CD4-positive, alpha-beta memory T cell (primary cell): ENCODE results near the gene EFHD2. TPM values are rescaled to one million over a fixed set of nuclear protein-coding genes. Genes with fewer than 3 reads are reported as not detected.

ENCODE experiments used
- CTCF ChIA-PET: fragments of 350-600 bp; sonication (Branson Sonifier 250); formaldehyde crosslinking; loops from one replicate; lab custom pipeline; 2021; ENCODE audit warnings: inconsistent platforms; ENCODE audit not compliant: partially characterized antibody; lab: Charles Lee
- POLR2A ChIA-PET: fragments of 350-600 bp; sonication (Branson Sonifier 250); formaldehyde crosslinking; loops from one replicate; lab custom pipeline; 2021; ENCODE audit not compliant: partially characterized antibody; lab: Charles Lee
- DNase-seq, 5 donors: peaks; one replicate each; pipeline versions ENCODE4 v3.0.0 to v3.0.0-alpha.2; 2020 to 2022; ENCODE audit warnings: mixed read lengths in 1 of 5
- H3K27ac ChIP-seq: one replicate; pipeline ENCODE4 v1.7.0; 2013; ENCODE audit warnings: low read depth, low read length
- H3K27me3 ChIP-seq: 2 replicates; pipeline ENCODE4 v1.7.0; 2013; ENCODE audit warnings: mild to moderate bottlenecking, low read length, moderate library complexity; ENCODE audit not compliant: insufficient read depth
- H3K36me3 ChIP-seq: 2 replicates; pipeline ENCODE4 v1.7.0; 2013; ENCODE audit warnings: mild to moderate bottlenecking, low read length, moderate library complexity; ENCODE audit not compliant: insufficient read depth
- H3K4me1 ChIP-seq: 2 replicates; pipeline ENCODE4 v1.7.0; 2013; ENCODE audit warnings: mild to moderate bottlenecking, low read length, moderate library complexity; ENCODE audit not compliant: insufficient read depth
- H3K4me3 ChIP-seq, 2 donors: one replicate each; pipeline ENCODE4 v1.7.0; 2013; ENCODE audit warnings: low read length in 2 of 2, mild to moderate bottlenecking in 1 of 2
- H3K9me3 ChIP-seq, 2 donors: one replicate each; pipeline ENCODE4 v1.7.0; 2013; ENCODE audit warnings: low read length in 2 of 2, control low read depth in 1 of 2; ENCODE audit not compliant: control insufficient read depth in 1 of 2
- H3K27ac Mint-ChIP-seq, 7 donors: one replicate each; pipeline ENCODE4 v1.8.0; 2020 to 2021; ENCODE audit warnings: mixed read lengths in 7 of 7, mild to moderate bottlenecking in 6 of 7, inconsistent platforms in 3 of 7, moderate library complexity in 3 of 7
- H3K27me3 Mint-ChIP-seq, 2 donors: one replicate each; pipeline ENCODE4 v1.8.0; 2020 to 2021; ENCODE audit warnings: mixed read lengths in 2 of 2
- H3K36me3 Mint-ChIP-seq, 2 donors: one replicate each; pipeline ENCODE4 v1.8.0; 2020 to 2021; ENCODE audit warnings: mixed read lengths in 2 of 2, inconsistent platforms in 1 of 2, mild to moderate bottlenecking in 1 of 2
- H3K4me1 Mint-ChIP-seq, 4 donors: one replicate each; pipeline ENCODE4 v1.8.0; 2020 to 2021; ENCODE audit warnings: mixed read lengths in 4 of 4, mild to moderate bottlenecking in 1 of 4
- H3K4me3 Mint-ChIP-seq, 8 donors: one replicate each; pipeline ENCODE4 v1.8.0; 2020 to 2021; ENCODE audit warnings: mixed read lengths in 8 of 8, mild to moderate bottlenecking in 7 of 8, moderate library complexity in 6 of 8, inconsistent platforms in 3 of 8
- H3K9me3 Mint-ChIP-seq, 8 donors: one replicate each; pipeline ENCODE4 v1.8.0; 2020 to 2021; ENCODE audit warnings: mixed read lengths in 8 of 8, mild to moderate bottlenecking in 5 of 8, inconsistent platforms in 3 of 8, moderate library complexity in 1 of 8
- intact Hi-C: fragments of 100-400 bp; cut with micrococcal nuclease; formaldehyde crosslinking; loops from one replicate; pipeline ENCODE4 v1.15.1; 2023
- polyA plus RNA-seq, 2 donors: library from polyadenylated mRNA; unstranded; fragments of 300-500 nt; fragmentation: Illumina TruSeq; gene quantifications; one replicate each; pipeline ENCODE4 v1.2.3, GENCODE V29; 2021
- total RNA-seq, 2 experiments: library from RNA; stranded (reverse); gene quantifications; one replicate each; pipeline ENCODE4 v1.2.3, GENCODE V29; 2021

EFHD2 gene, protein sequence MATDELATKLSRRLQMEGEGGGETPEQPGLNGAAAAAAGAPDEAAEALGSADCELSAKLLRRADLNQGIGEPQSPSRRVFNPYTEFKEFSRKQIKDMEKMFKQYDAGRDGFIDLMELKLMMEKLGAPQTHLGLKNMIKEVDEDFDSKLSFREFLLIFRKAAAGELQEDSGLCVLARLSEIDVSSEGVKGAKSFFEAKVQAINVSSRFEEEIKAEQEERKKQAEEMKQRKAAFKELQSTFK
- 10 to 100 TPM; 46.4 to 50.3 TPM for total RNA-seq
- 10 to 100 TPM; 58.4 to 66.7 TPM for polyA plus RNA-seq

DNA sequence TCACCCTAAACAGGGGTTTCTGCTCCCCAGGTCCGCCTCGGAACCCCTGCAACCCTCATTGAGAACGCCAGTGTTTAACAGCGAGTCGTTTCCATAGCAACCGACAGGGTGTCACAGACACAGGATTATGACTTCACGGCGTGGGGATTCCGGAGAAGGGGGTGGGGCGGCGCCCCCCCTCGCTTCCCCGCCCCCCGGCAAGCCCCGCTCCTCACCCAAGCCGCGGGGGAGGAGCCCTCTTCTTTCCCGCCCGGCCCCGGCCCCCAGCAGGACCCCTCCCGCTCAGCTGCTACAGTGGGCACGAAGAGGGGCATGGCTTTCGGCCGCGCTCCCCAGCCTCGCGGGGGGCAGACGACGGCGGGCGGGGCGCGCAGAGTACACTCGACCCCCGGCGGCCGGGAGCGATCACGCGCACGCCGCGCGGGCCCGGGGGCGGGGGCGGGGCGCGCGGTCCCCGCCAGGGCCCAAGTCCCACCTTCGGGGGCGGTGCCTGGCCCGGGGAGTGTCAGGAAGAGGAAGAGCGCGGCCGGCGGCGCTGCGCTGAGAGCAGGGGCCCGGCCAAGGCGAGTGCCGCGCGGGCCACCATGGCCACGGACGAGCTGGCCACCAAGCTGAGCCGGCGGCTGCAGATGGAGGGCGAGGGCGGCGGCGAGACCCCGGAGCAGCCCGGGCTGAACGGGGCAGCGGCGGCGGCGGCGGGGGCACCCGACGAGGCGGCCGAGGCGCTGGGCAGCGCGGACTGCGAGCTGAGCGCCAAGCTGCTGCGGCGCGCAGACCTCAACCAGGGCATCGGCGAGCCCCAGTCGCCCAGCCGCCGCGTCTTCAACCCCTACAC, at the start of gene EFHD2:
EFHD2 (plus strand) TSS at position 501 of the 835 bp plus-strand sequence; CDS start at position 585, 84 bp downstream.
- Mint-ChIP-seq H3K4me3 (peak within 1 kb of the TSS; percentile 90 to 95 (median 93)), H3K27me3 (no peaks in the 10 kb centered on the region), H3K4me1 (peaks cover 26 to 74% (median 44%) of the 10 kb centered on the region in 4 donors), H3K9me3 (no peaks in the 10 kb centered on the region), H3K27ac (peak within 1 kb of the TSS; percentile 97 to 99 (median 98)), H3K36me3 (peaks cover 2 to 23% of the 10 kb centered on the region in 2 donors)
- peaks cover 6% of the 10 kb centered on the region for H3K36me3 ChIP-seq
- H3K4me1 ChIP-seq: peaks cover 43% of the 10 kb centered on the region
- peak; percentile 84 to 98 (median 86) for DNase-seq
- no peaks in the 10 kb centered on the region for H3K27me3 ChIP-seq
- ChIA-PET POLR2A (interaction anchor here (0.7 to 6.2 kb wide), 9 partner anchors 8 to 479 kb away, joined by 3 to 38 read pairs (median 4); no protein-coding TSS in a partner anchor), CTCF (interaction anchor here (1.0 kb wide), 1 partner anchor 22 kb away, joined by 4 read pairs; no protein-coding TSS in a partner anchor)
- intact Hi-C loops: loop anchor here (1.0 to 2.0 kb wide), 2 partner anchors 8 to 115 kb away; partner anchors contain the start of gene CASP9
- peak within 1 kb of the TSS; percentile 92 for H3K27ac ChIP-seq
- no peaks in the 10 kb centered on the region for H3K9me3 ChIP-seq
- peak within 1 kb of the TSS; percentile 76 to 94 for H3K4me3 ChIP-seq

DNA sequence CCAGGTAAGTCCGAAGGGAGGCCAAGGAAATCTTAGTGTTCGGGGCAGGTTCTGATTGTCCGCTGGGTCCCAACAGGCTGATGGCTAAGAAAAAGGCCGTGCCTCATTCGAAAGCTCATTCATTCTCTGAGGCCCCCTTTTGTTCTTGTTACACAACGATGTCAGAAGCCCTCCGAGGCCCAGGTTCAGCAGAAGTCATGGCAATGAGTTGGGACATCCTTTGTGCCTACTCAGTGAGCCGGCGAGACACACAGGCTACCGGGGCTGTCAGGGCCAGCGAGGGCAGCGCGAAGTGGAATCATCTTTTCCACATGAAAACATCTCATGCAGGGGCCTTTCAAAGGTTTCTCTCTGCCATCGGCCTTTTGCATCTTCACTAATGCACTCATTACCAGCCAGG, 49.0 kb upstream of the EFHD2 start:
- Mint-ChIP-seq H3K4me1 (peaks cover 0 to 6% (median 3%) of the 10 kb centered on the region in 4 donors), H3K9me3 (no peaks in the 10 kb centered on the region), H3K27ac (no peak overlapping the region), H3K27me3 (no peaks in the 10 kb centered on the region), H3K4me3 (no peak overlapping the region), H3K36me3 (no peaks in the 10 kb centered on the region)
- ChIA-PET POLR2A (no interaction called here), CTCF (interaction anchor here (1.1 to 1.2 kb wide), 2 partner anchors 36 to 71 kb away, joined by 3 read pairs; no protein-coding TSS in a partner anchor)
- H3K27ac ChIP-seq: no peak overlapping the region
- H3K4me3 ChIP-seq: no peak overlapping the region
- no peaks in the 10 kb centered on the region for H3K4me1 ChIP-seq
- no peak for DNase-seq
- H3K27me3 ChIP-seq: no peaks in the 10 kb centered on the region
- H3K9me3 ChIP-seq: no peaks in the 10 kb centered on the region
- intact Hi-C loops: no loop called here
- H3K36me3 ChIP-seq: no peaks in the 10 kb centered on the region

DNA sequence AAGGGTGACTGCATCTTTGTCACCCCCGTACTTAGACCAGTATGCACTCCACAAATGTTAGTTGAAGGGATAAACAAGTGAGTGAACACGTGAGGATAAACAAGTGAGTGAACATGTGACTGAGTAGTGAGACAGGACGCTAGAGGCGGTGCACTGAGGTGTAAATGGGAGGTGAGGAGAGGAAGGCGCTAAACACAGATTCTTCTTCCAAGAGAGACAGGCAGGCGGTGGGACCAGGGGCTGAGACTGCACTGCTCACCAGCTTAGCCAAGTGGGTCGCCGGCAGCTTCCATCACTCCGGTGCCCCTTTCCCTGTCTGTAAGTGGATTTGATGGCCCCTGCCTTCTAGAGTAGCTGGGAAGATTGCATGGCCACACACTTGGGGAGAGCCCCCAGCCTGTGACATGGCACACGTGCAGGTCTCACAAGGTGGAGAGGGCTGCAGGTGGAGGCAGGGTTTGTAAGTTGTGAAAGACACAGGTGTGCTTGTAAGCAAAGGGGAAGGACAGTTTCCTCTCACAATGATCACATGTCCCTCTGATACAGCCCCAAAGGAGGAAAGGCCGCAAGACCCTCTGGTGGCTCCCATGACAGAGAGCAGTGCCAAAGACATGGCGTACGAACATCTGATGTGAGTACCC, 47.5 kb upstream of the EFHD2 start:
- ChIA-PET POLR2A (no interaction called here), CTCF (interaction anchor here (1.1 to 1.2 kb wide), 3 partner anchors 10 to 70 kb away, joined by 3 read pairs; no protein-coding TSS in a partner anchor)
- Histone ChIP-seq H3K27me3 (no peaks in the 10 kb centered on the region), H3K4me3 (no peak overlapping the region), H3K36me3 (no peaks in the 10 kb centered on the region), H3K27ac (no peak overlapping the region), H3K4me1 (no peaks in the 10 kb centered on the region), H3K9me3 (no peaks in the 10 kb centered on the region)
- H3K27ac Mint-ChIP-seq: peak overlapping the region in 1 of 7 donors; percentile 59
- no peaks in the 10 kb centered on the region for H3K9me3 Mint-ChIP-seq
- H3K4me3 Mint-ChIP-seq: no peak overlapping the region
- no peak for DNase-seq
- H3K36me3 Mint-ChIP-seq: no peaks in the 10 kb centered on the region
- intact Hi-C loops: no loop called here
- H3K27me3 Mint-ChIP-seq: no peaks in the 10 kb centered on the region
- H3K4me1 Mint-ChIP-seq: no peaks in the 10 kb centered on the region

DNA sequence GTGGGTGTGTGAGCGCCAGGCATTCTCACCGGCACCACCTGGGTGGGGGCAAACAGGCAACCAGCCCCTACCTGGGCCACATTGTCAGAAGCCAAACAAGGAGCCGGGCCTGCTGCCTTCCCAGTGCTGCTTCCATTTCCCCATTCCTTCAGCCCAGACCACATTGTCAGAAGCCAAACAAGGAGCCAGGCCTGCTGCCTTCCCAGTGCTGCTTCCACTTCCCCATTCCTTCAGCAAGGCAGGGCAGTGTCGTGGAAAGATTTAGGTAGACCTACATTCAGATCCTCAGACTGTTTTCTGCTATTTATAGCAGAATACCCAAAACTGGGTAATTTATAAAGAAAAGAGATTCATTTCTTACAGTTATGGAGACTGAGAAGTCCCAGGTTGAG, 47.0 kb upstream of the EFHD2 start:
- no peak for DNase-seq
- Histone ChIP-seq H3K27ac (no peak overlapping the region), H3K27me3 (no peaks in the 10 kb centered on the region), H3K4me3 (no peak overlapping the region), H3K4me1 (no peaks in the 10 kb centered on the region), H3K9me3 (no peaks in the 10 kb centered on the region), H3K36me3 (no peaks in the 10 kb centered on the region)
- no peaks in the 10 kb centered on the region for H3K36me3 Mint-ChIP-seq
- POLR2A ChIA-PET: no interaction called here
- no peak overlapping the region for H3K4me3 Mint-ChIP-seq
- H3K4me1 Mint-ChIP-seq: no peaks in the 10 kb centered on the region
- intact Hi-C loops: no loop called here
- H3K27me3 Mint-ChIP-seq: no peaks in the 10 kb centered on the region
- CTCF ChIA-PET: interaction anchor here (1.3 kb wide), 1 partner anchor 40 kb away, joined by 6 read pairs; no protein-coding TSS in a partner anchor
- H3K27ac Mint-ChIP-seq: no peak overlapping the region
- no peaks in the 10 kb centered on the region for H3K9me3 Mint-ChIP-seq

DNA sequence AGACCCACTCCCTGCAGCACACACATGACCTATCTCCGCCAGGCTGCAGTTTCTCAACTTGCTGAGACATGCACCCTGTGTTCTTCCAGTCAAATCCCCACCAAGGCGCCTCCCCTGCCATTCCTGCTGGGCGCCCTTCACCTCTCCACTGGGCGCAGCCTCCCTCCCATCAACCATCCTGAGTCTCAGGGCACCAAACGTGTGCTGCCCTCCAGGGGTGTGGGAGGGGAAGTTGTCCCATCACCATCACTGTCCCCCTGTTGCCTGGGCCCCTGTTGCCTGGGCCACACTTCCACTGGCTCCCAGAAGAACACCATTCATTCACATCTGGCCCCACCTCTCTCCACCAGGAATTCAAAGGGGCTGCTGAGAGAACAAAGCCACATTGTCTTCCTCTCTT, 44.9 kb upstream of the EFHD2 start:
- POLR2A ChIA-PET: no interaction called here
- H3K27me3 Mint-ChIP-seq: no peaks in the 10 kb centered on the region

DNA sequence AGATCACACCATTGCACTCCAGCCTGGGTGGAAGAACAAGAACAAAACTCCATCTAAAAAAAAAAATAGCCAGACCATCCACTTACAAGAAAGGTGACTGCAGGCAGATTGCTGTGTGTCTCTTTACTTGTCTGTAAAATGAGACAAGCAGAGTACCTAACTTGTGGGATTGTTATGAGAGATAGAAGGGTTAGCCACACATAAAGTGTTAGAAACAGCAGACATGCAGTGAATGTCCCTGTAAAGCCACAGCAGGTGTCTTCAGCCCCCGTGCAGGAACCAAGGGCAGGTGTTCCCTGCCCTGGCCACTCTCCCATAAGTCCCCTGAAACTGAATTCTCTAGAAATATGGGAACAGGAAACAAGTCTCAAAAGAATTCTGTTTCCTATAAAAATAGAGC, 40.8 kb upstream of the EFHD2 start:
- no peaks in the 10 kb centered on the region for H3K27me3 ChIP-seq
- no peak overlapping the region for H3K4me3 Mint-ChIP-seq
- H3K4me1 Mint-ChIP-seq: no peaks in the 10 kb centered on the region
- no peaks in the 10 kb centered on the region for H3K9me3 ChIP-seq
- no peak overlapping the region for H3K27ac Mint-ChIP-seq
- no peak for DNase-seq
- no peaks in the 10 kb centered on the region for H3K36me3 Mint-ChIP-seq
- H3K4me1 ChIP-seq: no peaks in the 10 kb centered on the region
- no peaks in the 10 kb centered on the region for H3K9me3 Mint-ChIP-seq
- no peak overlapping the region for H3K4me3 ChIP-seq
- intact Hi-C loops: no loop called here
- no peaks in the 10 kb centered on the region for H3K36me3 ChIP-seq
- H3K27ac ChIP-seq: no peak overlapping the region
- ChIA-PET CTCF (no interaction called here), POLR2A (no interaction called here)
- no peaks in the 10 kb centered on the region for H3K27me3 Mint-ChIP-seq

More for the DNA sequence above, 44.9 kb upstream of the EFHD2 start:
- intact Hi-C loops: no loop called here
- Mint-ChIP-seq H3K4me1 (no peaks in the 10 kb centered on the region), H3K9me3 (no peaks in the 10 kb centered on the region), H3K36me3 (no peaks in the 10 kb centered on the region), H3K4me3 (no peak overlapping the region), H3K27ac (no peak overlapping the region)
- H3K36me3 ChIP-seq: no peaks in the 10 kb centered on the region
- no peaks in the 10 kb centered on the region for H3K9me3 ChIP-seq
- H3K27ac ChIP-seq: no peak overlapping the region
- no peaks in the 10 kb centered on the region for H3K4me1 ChIP-seq
- CTCF ChIA-PET: no interaction called here
- H3K27me3 ChIP-seq: no peaks in the 10 kb centered on the region
- H3K4me3 ChIP-seq: no peak overlapping the region
- DNase-seq: no peak

DNA sequence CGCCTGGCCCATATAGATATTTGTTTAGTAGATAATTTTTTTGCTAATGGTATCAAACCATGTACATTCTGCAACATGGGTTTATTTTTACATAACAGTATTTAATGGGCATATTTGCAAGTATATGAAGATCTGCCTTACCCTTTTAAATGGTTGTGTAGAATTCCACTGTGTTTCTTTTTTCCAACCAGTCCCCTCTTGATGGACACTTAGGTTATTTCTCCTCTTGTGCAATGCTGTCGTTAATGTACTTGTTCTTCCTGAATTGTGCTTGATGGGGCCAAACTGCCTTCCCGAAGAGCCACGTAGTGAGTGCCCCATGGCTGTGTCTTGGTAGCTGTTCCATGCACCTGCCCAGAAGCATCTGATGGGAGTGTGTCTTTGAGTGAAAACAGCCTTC, 39.4 kb upstream of the EFHD2 start:
- Mint-ChIP-seq H3K27me3 (no peaks in the 10 kb centered on the region), H3K9me3 (no peaks in the 10 kb centered on the region), H3K36me3 (no peaks in the 10 kb centered on the region), H3K4me3 (no peak overlapping the region), H3K4me1 (no peaks in the 10 kb centered on the region), H3K27ac (no peak overlapping the region)
- no peaks in the 10 kb centered on the region for H3K27me3 ChIP-seq
- no peak overlapping the region for H3K4me3 ChIP-seq
- CTCF ChIA-PET: no interaction called here
- POLR2A ChIA-PET: no interaction called here
- H3K9me3 ChIP-seq: no peaks in the 10 kb centered on the region
- no peaks in the 10 kb centered on the region for H3K4me1 ChIP-seq
- no peak overlapping the region for H3K27ac ChIP-seq
- no peaks in the 10 kb centered on the region for H3K36me3 ChIP-seq
- DNase-seq: no peak
- intact Hi-C loops: no loop called here
